CMK (cell line): ENCODE results near the gene STK26.
"Not testable (repeated sequence)": the region's sequence is repeated elsewhere in the genome, so short reads cannot be mapped to it uniquely, and the experiment has no call there.

ENCODE experiments used
- DNase-seq: peaks from one replicate; pipeline ENCODE4 v3.0.0-alpha.2; 2010; ENCODE audit warnings: low read depth

STK26 gene

DNA sequence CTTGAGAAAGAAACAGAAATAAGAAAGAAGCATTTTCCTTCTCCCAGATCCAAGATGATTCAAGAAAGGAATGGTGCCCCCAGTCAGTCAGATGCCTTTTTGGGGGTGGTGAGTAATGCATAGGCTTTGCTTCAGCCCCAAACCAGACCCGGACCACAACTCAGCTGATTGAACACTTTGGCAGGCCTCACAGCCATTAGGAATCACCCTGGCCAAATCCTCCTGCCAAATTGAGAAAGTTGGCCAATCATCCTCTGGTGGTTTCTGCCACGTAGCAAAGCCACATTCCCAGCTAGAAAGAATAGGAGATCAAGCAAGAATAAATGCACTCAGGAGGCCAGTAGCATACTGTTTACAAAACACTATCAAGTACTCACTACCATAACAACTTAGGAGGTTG is 71.1 kb downstream of the STK26 start:
- DNase-seq, result no peak

DNA sequence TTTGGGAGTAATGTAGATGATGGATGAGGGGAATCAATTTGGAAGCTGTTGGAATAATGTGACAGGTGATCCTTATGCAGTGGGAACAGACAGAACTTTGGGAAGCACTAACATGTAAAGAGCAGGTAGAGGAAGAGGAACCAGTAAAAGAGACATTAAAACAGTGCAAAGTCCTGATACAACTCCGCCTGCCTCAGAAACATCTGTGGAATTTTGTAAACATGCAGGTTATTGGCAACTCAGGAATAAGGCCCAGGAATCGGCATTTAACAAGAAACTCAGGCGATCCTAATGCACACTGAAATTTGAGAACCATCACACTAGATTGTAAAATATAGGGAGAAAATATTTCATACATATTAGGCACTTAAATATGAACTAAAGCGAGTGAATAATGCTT is 75.6 kb downstream of the STK26 start:
- DNase-seq, result not testable (repeated sequence)

DNA sequence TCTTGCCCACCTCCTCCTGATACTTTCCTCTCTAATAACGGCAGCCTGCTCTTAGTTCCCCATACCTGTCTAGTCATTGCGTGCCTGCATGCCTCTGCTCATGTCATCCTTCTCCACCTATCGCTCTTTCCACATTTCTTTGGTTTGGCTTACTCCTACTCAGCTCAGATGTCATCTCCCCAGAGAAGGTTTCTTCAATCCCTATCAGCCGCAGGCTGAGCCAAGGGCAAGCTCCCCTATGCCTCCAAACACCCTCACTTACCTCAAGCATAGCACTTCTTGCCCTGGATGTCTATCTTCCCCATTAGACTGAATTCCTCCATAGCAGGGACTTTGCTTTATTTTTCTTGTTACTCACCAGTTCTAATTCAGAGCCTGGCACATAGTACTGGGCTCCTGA is 78.1 kb downstream of the STK26 start:
- DNase-seq, result no peak

DNA sequence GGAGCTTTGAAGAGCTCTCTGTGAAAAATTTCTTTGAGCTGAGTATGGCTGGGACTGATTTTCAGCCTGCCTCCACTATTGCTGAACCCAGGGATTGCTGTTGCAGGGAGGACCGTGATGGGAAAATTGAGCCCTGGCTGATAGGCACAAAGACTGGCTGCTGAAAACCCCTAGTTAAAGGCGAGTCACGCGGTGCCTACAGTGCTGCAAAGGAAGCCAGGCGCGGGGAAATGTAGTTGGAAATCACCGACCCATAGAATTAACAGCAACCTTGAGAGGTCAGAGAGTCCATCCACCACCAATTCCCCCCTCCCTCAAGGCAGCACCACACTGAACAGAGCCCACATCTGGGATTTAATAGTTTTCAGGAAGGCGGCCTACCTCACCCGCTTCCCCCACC is 78.7 kb downstream of the STK26 start:
- DNase-seq, result no peak

DNA sequence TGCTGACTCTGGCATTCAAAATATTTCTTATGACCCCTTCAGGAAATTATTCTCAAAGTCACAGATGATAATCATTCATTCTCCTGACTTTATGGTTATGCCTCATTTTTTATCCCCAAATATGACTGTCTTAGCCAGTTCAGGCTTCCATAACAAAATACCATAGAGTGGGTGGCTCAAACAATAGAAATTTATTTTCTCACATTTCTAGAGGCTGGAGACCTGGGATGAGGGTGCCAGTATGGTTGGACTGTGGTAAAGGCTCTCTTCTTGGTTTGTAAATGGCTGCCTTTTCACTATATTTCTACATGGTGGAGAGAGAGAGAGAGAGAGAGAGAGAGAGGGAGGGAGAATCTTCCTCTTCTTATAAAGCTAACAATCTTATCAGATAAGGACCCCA is 84.2 kb downstream of the STK26 start:
- DNase-seq, result no peak

DNA sequence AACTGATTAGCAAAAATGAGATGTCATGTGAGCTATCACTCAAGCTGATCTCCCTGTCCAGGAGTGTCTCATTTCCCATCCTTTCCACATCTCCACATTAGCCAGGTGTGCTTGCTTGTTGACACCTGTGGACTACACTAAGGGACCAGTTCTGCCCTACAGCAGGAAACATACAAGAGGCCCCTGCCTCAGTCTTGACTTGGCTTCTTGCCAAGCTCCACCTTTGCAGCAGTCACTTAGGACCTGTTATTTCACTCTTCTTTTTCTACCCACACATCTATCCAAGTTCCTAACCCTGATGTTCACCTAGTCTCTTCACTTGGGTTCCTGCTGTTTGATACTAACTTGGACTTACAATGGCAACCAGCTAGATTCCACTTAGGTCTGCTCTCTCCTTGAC is 91.5 kb downstream of the STK26 start:
- no peak for DNase-seq

DNA sequence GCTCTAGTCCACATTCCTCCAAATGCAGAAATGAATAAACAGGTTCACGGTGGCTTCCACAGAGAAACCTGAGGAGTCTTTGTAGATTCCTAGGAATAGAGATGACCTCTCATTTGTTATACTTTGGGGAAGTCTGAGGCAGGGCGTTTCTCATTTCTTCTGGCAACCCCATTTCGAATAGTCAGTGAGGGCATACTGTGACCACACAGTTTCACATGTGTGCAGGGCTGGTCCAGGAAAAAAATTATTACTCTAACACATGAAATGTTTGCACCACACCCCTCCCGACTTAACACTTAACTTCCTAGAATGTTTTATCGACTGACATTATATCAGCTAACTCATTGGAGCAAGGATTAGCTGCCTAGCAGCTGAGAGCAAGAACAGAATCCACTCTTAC is 92.7 kb downstream of the STK26 start:
- DNase-seq, result no peak

DNA sequence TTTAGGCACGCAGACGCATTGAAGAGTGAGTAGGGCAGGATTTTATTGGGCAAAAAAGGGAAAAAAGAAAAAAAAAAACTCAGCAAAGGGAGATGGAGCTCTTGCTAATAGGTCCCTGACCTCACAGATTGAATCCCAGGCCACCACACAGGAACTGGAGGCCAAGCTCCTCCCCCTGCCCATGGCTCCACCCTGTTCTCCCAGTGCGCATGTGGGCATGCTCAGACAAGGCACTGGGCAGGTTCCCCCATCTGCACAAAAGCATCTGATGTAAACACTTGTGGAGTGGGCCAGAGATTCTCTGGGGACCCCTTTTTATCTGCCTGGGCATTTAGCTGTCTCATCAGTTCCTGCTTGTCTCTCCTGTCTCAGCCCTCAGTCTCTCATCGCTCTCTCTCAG is 95.3 kb downstream of the STK26 start:
- no peak for DNase-seq

DNA sequence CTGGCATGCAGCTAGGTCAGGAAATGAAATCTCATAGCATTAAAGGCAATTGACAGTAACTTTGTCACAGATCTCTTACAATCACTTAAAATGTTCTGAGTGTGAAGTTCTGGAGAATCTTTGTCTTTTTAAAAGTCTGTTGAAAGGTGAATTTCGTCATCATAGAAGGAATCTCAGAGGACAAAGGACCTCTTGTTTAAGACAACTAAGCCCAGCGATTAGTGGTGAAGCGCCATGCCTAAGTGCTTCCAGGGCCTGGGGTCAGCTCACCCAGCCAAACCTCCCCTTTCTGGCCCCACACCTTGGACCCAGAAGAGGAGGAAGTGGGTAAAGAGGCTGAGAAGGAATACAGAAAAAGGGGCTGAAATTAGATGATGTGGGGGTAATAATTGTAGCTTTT is 96.2 kb downstream of the STK26 start:
- DNase-seq, result no peak

DNA sequence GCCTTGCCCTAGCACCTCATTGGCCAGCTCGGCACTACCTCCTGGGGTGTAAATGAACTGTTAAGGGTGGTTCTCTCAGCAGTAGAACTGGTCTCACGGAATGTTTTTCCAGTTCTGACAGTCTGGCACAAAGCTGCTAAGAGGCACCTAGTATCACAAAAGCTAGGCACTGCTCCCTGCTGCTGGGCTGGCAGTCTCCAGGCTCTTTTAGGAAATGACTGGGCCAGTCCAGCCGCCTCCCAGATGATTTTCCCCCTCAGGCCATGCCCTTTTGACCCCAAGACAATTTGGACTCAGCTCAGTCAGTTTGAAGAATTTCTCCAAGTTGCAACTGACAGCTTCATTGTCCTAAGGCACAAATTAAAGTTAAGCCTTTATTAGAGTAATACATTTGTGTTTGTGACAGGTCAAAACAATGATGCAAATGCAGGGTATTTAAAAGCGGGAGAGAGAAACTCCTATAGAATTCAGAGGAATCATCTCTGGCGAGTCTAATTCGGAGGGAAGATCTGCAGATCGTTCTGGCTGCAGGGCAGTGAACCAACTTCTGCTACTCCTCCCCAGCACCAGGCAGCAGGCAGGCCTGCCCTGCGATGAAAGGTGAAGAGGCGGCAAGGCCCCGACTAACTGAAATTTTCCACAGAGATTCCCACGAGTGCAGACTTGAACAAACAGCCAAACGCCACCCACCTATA is 96.9 kb downstream of the STK26 start:
- DNase-seq, result no peak

DNA sequence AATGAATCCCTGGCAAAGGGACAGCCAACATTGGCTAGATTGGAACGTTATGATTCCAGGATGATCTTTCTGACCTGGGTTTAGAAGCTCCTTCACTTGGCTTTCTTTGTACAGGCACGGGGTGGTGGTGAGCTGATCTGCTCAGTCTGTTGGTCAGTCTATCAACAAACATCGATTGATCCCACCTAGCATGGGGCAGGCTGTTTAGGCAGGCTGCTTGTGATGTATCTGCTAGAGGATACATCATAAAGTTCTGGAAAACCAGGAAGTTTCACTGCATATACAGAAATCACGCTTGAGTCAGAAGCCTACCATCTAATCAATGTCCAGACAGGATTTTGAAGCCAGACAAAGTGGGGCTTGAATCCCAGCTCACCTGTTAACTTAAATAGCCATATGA is 97.8 kb downstream of the STK26 start:
- no peak for DNase-seq
